G401 (cell line): ENCODE data around the gene ADGRA3. TPM values are rescaled to one million over a fixed set of nuclear protein-coding genes. Genes with fewer than 3 reads are reported as not detected.

Experiments used
- DNase-seq: peaks from one replicate; pipeline ENCODE4 v3.0.0-alpha.2; 2015; ENCODE audit warnings: low spot score
- in situ Hi-C: cut with HindIII; loops from 2 replicates; pipeline ENCODE4 v1.10.0; 2016; ENCODE audit warnings: low sequenced_read_pairs, mixed read lengths
- total RNA-seq: library from RNA; depleted of rRNA; stranded (reverse); fragments of >200 nt; shearing (Covaris generic); gene quantifications from 2 replicates; pipeline ENCODE4 v1.2.3, GENCODE V29; 2014

ADGRA3 gene
- total RNA-seq, 1 experiment from 2014 or later = 43.1 TPM

DNA sequence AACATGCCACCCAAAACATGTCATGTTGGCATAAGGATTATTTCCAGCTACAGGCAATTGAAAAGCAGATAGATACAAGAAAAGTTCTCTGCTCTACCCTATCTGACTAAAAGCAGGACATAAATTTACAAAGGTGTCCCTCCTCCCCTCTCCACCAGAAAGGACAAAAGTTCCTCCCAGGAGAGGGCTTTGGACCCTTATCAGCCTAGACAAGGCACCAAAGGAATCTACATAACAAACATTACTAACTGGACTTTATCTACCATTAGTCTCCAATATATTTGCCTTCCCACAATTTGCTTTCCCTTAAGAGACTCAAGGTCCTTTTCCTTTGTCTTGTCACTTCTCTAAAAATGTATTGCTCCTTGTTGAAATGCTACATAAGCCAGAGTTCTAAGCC is 55.6 kb downstream of the ADGRA3 start:
- no peak for DNase-seq
- in situ Hi-C loops = no loop called here

DNA sequence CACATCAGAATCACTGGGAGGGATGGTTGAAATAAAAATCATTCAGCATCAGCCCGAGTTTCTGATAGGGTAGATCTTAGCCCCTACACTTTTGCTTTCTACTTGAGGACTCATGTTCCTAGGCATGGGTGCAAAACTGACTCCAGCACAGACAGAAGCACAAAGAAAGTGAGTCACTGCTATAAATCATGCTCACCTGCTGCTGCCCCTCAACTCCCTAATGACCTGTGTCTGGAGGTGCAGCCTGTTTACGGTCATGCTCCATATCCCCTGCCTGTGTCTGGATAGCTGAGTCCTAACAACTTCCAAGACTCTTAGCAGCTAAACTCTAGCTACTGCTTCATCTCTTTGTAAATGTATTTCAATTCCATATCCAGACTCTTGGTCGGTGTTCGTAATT is 57.8 kb downstream of the ADGRA3 start:
- DNase-seq = no peak
- in situ Hi-C loops = no loop called here

DNA sequence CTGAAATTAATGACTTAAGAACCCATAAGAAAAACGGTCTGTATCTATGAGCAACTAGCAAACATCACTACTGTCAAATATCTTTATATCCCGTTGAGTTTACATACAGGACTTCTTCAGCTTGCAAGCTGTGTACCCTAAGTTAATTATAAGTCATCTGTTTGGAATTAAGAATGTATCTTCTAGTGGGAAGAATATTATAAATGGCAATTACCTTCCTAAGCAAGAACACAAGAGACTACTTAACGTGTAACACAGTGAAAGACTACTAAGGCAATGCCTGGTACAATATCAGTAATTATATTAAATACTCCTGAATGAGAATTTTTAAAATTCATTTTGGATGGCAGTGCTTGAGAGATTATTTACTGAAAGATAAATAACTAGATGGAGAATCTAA is 58.5 kb downstream of the ADGRA3 start:
- no peak for DNase-seq
- in situ Hi-C loops = no loop called here

DNA sequence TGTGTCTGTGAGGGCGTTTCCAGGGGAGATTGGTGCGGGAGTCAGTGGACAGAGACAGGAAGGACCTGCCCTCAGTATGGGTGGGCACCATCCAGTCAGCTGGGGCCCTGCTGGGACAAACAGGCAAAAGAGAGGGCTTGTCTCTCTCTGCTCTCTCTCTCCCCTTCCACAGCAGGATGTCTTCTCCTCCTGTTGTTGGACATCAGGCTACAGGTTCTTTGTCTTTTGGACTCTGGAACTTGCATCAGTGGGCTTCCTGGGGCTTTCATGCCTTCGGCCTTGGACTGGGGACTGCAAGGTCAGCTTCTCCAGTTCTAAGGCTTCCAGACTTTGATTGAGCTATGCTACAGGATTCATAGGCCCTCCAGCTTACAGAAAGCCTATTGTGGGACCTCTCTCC is 59.6 kb downstream of the ADGRA3 start:
- in situ Hi-C loops = no loop called here
- DNase-seq = no peak

DNA sequence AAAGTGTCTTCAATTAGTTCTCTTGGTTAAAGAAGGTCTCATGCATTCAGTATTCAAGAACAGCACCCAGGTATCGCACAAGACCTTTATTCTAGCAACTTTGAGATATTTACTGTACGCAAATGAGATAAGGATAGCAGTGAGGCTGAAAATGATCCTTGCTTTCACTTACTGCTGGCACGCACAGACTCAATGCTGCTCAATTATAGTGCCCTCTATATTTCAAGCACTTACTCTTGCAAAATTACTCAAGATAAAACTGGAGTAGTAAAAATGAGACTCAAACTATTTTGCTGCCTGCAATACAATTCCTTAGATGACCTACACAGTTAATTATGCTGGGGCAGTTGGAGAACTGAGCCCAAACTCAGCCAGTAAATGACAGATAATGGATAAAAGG is 60.9 kb downstream of the ADGRA3 start:
- no peak for DNase-seq
- in situ Hi-C loops = no loop called here

DNA sequence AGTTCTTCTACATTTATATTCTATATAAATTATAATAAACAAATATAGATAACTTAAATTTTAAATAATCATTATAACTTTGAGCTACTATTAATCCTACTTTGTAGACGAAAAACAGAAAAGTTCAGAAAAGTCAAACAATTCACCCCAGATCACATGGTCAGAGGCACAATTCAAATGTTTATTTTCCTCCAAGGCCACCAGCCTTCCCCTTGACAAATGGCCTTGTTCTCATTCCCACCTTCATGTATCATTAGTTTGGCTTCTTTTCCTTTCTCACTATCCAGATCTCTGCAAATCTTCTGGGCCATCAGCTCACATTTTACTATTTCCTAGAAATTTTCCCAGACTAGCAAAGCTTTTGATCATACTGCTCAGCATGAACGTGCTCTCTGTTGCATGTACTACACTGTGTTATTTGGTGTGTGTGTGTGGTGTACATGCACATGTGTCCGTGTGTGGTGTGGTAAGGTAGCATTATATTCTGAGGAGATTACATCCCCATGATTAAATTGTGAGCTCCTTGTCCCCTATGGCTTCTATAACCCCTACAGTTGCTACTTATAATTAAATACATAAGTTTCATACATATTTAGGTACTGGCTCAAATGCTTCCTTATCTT is 61.5 kb downstream of the ADGRA3 start:
- DNase-seq = no peak
- in situ Hi-C loops = no loop called here

- DNase-seq = no peak
- in situ Hi-C loops = no loop called here
Measured at GRCh38 chr4:22444813-22445212, 71.1 kb downstream of the ADGRA3 start.

DNA sequence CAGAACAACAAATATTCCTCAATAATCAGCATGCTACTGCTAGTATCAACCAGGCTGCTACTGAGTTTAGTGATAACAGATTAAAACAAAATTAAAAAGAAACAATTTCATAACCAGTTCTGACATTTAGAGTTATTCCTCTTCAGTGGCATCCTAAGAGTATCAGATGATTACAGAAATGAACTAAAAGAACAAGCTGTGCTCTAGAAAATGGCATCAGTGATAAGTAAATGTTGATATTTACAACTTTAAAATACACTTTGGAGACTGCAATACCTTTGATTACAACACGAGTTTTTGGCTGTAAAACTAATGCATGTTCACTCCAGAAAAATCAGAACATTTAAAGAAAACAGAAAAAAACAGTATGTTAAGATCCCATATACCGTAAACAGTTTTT is 72.9 kb downstream of the ADGRA3 start:
- in situ Hi-C loops = no loop called here
- no peak for DNase-seq

- in situ Hi-C loops = no loop called here
- DNase-seq = no peak
Measured at GRCh38 chr4:22440999-22441398, 74.9 kb downstream of the ADGRA3 start.

DNA sequence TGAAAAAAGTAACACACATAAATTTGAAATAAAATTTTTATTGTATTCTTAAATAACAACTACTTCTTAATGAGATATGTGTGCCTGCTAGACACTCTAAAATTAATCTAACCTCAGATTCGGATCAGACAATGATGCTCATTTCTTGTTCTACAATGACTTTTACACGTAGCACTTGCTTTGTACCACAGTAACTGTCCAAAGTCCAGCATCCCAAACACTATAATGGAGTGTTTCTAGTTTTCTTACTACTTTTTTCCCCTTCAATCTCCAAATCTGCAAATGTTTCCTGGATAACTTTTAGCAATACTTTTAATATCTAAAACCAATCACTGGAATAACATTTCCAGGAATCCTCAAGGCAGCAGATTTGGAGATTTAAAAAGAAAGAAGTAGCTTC is 75.9 kb downstream of the ADGRA3 start:
- in situ Hi-C loops = no loop called here
- no peak for DNase-seq

- in situ Hi-C loops = no loop called here
- DNase-seq = no peak
Measured at GRCh38 chr4:22435652-22436051, 80.2 kb downstream of the ADGRA3 start.

DNA sequence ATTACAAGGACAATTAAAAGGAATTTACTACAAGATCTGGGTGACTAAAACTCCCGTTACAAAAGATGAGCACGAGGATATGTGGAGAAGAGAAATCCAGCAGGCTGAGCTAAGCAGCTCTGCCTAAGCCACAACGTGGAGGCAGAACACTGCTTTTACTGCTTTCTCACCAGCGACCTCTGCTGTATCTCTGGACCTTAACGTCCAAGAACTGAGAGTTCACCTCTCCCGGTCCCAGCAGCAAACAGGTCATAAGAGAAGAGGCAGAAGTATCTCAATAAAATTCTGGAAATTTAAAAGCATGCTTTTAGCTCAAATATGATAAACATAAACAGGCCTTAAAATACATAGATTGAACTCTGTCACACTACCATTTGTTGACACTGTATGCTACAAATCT is 81.0 kb downstream of the ADGRA3 start:
- DNase-seq = peak; percentile 66
- in situ Hi-C loops = no loop called here

DNA sequence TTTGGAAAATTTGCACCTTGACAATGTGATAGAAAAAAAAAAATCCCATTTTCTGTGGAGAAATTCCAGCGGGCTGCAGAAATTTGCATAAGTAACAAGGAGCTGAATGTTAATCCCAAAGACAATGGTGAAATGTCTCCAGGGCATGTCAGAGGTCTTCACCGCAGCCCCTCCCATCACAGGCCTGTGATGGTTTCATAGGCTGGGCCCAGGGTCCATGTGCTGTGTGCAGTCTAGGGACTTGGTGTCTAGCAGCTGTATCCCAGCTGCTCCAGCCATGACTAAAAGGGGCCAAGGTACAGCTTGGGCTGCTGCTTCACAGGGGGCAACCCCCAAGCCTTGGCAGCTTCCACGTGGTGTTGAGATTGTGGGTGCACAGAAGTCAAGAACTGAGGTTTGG is 85.2 kb downstream of the ADGRA3 start:
- in situ Hi-C loops = no loop called here
- no peak for DNase-seq

- DNase-seq = no peak
- in situ Hi-C loops = no loop called here
Measured at GRCh38 chr4:22428441-22428840, 87.4 kb downstream of the ADGRA3 start.

DNA sequence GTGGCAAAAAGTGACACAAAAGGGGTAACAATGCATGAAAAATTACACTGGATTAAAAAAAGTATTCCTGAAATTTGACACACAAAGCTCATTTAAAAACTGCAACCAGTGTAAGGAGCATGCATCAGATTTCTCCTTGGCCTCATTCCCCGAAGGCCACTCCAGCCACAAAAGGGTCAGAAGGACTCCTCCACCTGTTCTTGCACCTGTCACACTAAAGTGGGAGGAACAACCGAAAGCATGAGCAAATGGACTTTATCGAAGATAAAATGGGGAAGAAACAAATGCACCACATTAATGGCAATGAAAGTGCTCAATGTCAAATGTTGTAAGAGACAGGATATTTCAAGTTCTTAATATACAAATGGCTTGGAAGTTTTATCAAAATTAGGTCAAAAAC is 88.2 kb downstream of the ADGRA3 start:
- in situ Hi-C loops = no loop called here

DNA sequence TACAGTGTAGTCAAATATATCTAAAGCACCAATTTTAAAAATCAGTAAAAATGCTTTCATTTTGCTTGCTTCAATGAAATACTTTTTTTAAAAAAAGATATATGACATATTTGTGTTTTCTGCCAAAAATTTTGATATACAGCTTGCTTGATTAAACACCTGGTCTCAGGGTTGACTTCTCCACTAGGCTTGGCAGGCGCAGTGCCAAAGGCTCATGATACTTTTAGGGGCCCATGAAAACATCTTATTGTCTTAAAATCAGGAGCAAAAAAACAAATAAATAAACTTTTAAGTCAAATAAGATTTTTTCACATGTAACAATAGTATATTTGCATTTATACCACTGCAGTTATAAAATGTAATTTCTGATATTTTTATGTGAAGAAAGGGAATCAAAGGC is 95.6 kb downstream of the ADGRA3 start:
- DNase-seq = no peak
- in situ Hi-C loops = no loop called here

More for the DNA sequence above, 88.2 kb downstream of the ADGRA3 start:
- peak; percentile 31 for DNase-seq

- no peak for DNase-seq
- in situ Hi-C loops = no loop called here
Measured at GRCh38 chr4:22417408-22417807, 98.5 kb downstream of the ADGRA3 start.

- in situ Hi-C loops = no loop called here
- no peak for DNase-seq
Measured at GRCh38 chr4:22416403-22416802, 99.5 kb downstream of the ADGRA3 start.

DNA sequence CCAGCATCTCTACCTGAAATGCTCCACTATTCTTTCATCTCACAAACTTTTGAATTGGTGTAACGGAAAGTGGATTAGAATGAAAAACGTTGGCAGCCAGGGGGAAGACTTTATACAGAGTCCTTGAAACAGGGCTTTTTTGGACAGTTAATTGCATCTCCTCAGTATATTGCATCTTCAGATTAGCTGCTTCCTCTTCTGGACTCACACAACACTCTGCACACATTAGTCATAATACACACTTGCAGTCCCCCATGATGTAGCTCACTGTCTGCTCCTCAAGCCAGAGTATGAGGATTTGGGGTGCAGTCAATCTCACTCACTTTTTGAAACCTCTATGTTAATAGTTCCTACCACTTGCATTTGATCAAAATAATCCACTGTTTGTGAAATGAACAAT is 101.0 kb downstream of the ADGRA3 start:
- in situ Hi-C loops = no loop called here

GRCh38 chr4:22413471-22413870 is 102.4 kb downstream of the ADGRA3 start:
- in situ Hi-C loops = no loop called here
- DNase-seq = no peak

More for the DNA sequence above, 101.0 kb downstream of the ADGRA3 start:
- DNase-seq = no peak

DNA sequence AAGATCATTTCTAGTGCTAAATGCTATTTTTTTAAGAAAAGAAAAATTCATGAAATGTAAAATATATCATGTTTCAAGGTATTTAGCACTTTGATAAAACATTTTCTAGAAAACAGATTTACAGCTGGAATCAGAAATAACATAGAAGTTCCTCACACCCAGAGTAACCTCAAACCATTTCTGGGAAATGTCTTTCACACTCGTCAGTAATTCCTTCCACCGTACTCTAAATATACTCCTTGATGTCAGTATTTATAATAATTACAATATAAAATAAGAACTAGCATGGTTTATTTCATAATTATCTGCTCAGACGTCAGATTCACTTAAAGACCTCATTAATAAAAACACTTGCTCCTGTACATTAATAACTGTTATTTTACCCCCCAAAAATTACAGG is 103.9 kb downstream of the ADGRA3 start:
- in situ Hi-C loops = no loop called here
- no peak for DNase-seq
